Measurements from ENCODE around the gene ENPEP. TPM values are rescaled to one million over a fixed set of nuclear protein-coding genes. Genes with fewer than 3 reads are reported as not detected.

Gene ENPEP
- total and polyA plus RNA-seq, 2 donors (not counting 1 experiment from before 2014, with no cell fraction given) = not detected

DNA sequence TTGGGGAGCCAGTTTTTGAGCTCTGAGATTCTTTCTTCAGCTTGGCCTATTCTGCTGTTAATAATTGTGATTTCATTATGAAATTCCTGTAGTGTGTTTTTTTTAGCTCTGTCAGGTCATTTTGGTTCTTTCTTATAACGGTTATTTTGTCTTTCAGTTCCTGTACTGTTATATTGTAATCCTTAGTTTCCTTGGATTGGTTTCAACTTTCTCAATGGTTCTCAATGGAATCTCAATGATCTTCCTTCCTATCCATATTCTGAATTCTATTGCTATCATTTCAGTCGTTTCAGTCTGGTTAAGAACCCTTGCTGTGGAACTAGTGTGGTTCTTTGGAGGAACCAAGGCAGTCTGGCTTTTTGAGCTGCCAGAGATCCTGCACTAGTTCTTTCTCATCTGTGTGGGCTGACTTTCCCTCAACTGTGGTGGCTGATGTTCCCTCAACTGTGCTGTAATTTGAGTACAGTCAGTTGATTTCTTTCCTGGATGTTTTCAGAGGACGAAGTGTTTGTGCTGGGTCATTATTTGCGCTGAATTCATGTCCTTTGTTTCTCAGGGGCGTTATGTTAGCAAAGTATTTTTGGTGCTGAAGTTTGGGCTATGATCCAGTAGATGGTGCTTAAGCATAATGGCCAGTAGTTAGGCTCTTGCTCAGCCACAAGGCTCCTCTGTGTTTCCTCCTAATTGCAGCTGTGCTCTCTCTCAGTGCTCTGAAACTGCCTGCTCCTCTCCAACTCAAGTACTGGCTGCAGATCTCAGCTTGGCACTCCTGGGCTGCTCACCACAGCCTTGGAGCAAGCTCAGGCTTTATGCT is 27.5 kb downstream of the ENPEP start:
- intact Hi-C loops (cut with micrococcal nuclease) = no loop called here

More for the DNA sequence above, 27.5 kb downstream of the ENPEP start:
- Histone ChIP-seq H3K9ac (ENCODE audit: low read length) (no peak overlapping the region), H2AFZ (ENCODE audit: insufficient read depth, low read depth, low read length, poor library complexity, severe bottlenecking) (no peak overlapping the region), H3K4me1 (ENCODE audit: control insufficient read depth in 2 of 2, insufficient read depth in 2 of 2, low read length in 2 of 2) (no peaks in the 10 kb centered on the region), H3K27ac (ENCODE audit: low read length in 2 of 2) (no peak overlapping the region), H3K27me3 (replicated peaks in 1 of 4; ENCODE audit: control extremely low read depth in 1 of 4, control insufficient read depth in 3 of 4, insufficient read depth in 4 of 4, low read length in 3 of 4) (no peaks in the 10 kb centered on the region), H3K4me2 (replicated peaks; ENCODE audit: low read depth, low read length, poor library complexity, severe bottlenecking) (no peak overlapping the region), H3K79me2 (ENCODE audit: control insufficient read depth, insufficient read depth, low read length) (no peaks in the 10 kb centered on the region), H4K20me1 (ENCODE audit: control insufficient read depth, insufficient read depth, low read length, poor library complexity, severe bottlenecking) (no peaks in the 10 kb centered on the region), H3K4me3 (ENCODE audit: control extremely low read depth in 1 of 5, extremely low read depth in 1 of 5, insufficient read depth in 1 of 5, low read depth in 2 of 5, low read length in 4 of 5) (no peak overlapping the region), H3K36me3 (replicated peaks in 1 of 2; ENCODE audit: control extremely low read depth in 1 of 2, control insufficient read depth in 1 of 2, extremely low read depth in 1 of 2, insufficient read depth in 2 of 2, low read length in 1 of 2) (no peaks in the 10 kb centered on the region), H3K9me3 (ENCODE audit: control extremely low read depth in 1 of 3, control insufficient read depth in 2 of 3, insufficient read depth in 1 of 3, low read length in 2 of 3) (no peaks in the 10 kb centered on the region)
- Mint-ChIP-seq H3K27ac (no peak overlapping the region), H3K4me1 (no peaks in the 10 kb centered on the region), H3K27me3 (peaks cover 26% of the 10 kb centered on the region), H3K9me3 (ENCODE audit: insufficient read depth) (no peaks in the 10 kb centered on the region), H3K4me3 (no peak overlapping the region)
- CTCF ChIA-PET = interaction anchor here (1.3 to 1.5 kb wide), 2 partner anchors 11 to 12 kb away, joined by 5 read pairs; no protein-coding TSS in a partner anchor
- no peak for DNase-seq
- WGBS (ENCODE audit: insufficient coverage) = 76% methylated on average over 4 of the region's 5 CpGs
- TF ChIP-seq CTCF (IDR thresholded peaks at IDR 0.05) = no peak
- TF ChIP-seq EZH2 (IDR thresholded peaks at IDR 0.05; ENCODE audit: borderline replicate concordance, insufficient read depth, low read depth, low read length, poor library complexity, severe bottlenecking) = no peak
- no peak for ATAC-seq (ENCODE audit: low read depth)
- POLR2A ChIA-PET = no interaction called here

Data from B cell (primary cell).